Measurements from ENCODE around the gene PLEKHD1. TPM values are rescaled to one million over a fixed set of nuclear protein-coding genes. Genes with fewer than 3 reads are reported as not detected.

PLEKHD1 gene
- total RNA-seq, 2 experiments from 2014 or later = 0.09 to 0.19 TPM

DNA sequence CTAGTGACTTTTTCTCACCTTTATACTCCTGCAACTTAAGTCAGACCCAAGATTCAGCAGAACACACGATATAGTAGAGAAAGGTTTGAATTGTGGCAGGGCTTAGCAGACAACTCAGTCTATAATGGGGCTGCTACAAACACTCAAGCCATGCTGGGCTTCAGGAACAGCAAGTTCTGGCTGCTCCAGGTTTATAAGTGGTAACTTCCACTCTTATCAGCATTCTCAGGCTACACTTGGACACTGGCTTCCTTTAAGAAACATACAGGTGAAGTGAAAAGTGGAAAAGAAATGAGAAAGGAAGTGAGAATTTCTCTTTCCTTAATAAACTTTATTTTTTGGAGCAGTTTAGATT, 21.7 kb downstream of the PLEKHD1 start:
- Histone ChIP-seq H3K4me2 (ENCODE audit: low read length) (no peak overlapping the region), H2AFZ (ENCODE audit: low read length) (no peak overlapping the region), H3K9me3 (ENCODE audit: low read length) (no peaks in the 10 kb centered on the region), H3K4me3 (ENCODE audit: low read depth, low read length, poor library complexity, severe bottlenecking) (no peak overlapping the region), H3K79me2 (ENCODE audit: insufficient read depth, low read depth, low read length) (no peaks in the 10 kb centered on the region), H3K9me2 (ENCODE audit: insufficient read depth, low read length) (no peaks in the 10 kb centered on the region), H3K27ac (ENCODE audit: low read depth, low read length, poor library complexity, severe bottlenecking) (no peak overlapping the region), H3K4me1 (ENCODE audit: insufficient read depth, low read length, poor library complexity, severe bottlenecking) (no peaks in the 10 kb centered on the region), H3K36me3 (ENCODE audit: insufficient read depth, low read length) (no peaks in the 10 kb centered on the region), H4K20me1 (ENCODE audit: insufficient read depth, low read length) (no peaks in the 10 kb centered on the region)
- CTCF ChIA-PET (ENCODE audit: unreplicated experiment) = no interaction called here
- no TSS peak for BruUV-seq (replicated peaks)
- DNase-seq (ENCODE audit: low spot score) = no peak
- POLR2A ChIA-PET = no interaction called here
- intact Hi-C loops (cut with micrococcal nuclease; ENCODE audit: unreplicated experiment) = no loop called here
- TF ChIP-seq, protein P1, sequence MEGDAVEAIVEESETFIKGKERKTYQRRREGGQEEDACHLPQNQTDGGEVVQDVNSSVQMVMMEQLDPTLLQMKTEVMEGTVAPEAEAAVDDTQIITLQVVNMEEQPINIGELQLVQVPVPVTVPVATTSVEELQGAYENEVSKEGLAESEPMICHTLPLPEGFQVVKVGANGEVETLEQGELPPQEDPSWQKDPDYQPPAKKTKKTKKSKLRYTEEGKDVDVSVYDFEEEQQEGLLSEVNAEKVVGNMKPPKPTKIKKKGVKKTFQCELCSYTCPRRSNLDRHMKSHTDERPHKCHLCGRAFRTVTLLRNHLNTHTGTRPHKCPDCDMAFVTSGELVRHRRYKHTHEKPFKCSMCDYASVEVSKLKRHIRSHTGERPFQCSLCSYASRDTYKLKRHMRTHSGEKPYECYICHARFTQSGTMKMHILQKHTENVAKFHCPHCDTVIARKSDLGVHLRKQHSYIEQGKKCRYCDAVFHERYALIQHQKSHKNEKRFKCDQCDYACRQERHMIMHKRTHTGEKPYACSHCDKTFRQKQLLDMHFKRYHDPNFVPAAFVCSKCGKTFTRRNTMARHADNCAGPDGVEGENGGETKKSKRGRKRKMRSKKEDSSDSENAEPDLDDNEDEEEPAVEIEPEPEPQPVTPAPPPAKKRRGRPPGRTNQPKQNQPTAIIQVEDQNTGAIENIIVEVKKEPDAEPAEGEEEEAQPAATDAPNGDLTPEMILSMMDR (conservative IDR thresholded peaks at IDR 0.05; ENCODE audit: low read length) = no peak
- no peak for TF ChIP-seq EZH2phosphoT487 (IDR thresholded peaks at IDR 0.05; ENCODE audit: borderline replicate concordance, low read depth, low read length)

DNA sequence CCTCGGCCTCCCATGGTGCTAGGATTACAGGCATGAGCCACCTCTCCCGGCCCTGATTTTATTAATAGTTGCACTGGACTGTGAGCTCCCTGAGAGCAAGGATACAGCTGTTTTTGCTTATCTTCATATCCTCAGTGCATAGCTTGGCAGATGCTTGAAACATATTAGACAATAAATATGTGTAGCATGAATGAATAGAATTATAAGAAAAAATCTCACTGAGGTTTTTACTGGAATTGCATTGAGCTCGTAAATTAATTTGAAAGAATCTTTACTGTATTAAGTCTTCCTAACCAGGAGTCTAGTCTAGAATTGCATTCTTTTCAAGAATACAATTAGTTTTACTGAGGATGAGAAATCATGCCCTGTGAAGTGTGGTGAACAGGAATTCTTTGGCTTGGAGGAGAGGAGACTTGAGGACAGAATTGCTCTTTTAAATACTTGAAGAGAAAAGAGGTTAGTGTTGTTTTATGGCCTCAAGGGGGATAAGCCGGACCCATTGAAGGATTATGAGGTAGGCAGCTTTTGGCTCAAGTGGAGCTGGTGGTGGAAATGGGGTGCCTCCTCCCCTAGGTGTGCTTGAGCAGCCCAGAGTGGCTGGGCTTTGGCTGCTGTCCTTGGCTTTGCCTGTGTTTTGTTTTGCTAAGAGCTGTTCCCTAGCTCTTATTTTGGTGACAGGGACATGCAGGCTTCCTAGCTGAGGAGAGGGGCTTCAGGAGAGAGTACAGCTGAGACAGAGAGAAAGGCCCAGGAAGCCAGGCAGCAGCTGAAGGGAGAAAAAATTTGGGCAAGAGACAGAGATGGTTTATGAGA, 34.0 kb downstream of the PLEKHD1 start:
- ChIA-PET CTCF (ENCODE audit: unreplicated experiment) (no interaction called here), POLR2A (no interaction called here)
- Histone ChIP-seq H4K20me1 (ENCODE audit: insufficient read depth, low read length) (no peaks in the 10 kb centered on the region), H3K79me2 (ENCODE audit: insufficient read depth, low read depth, low read length) (no peaks in the 10 kb centered on the region), H3K4me3 (ENCODE audit: low read depth, low read length, poor library complexity, severe bottlenecking) (no peak overlapping the region), H3K4me2 (ENCODE audit: low read length) (no peak overlapping the region), H3K27ac (ENCODE audit: low read depth, low read length, poor library complexity, severe bottlenecking) (no peak overlapping the region), H3K4me1 (ENCODE audit: insufficient read depth, low read length, poor library complexity, severe bottlenecking) (no peaks in the 10 kb centered on the region), H3K36me3 (ENCODE audit: insufficient read depth, low read length) (no peaks in the 10 kb centered on the region), H3K9me2 (ENCODE audit: insufficient read depth, low read length) (no peaks in the 10 kb centered on the region), H2AFZ (ENCODE audit: low read length) (no peak overlapping the region), H3K9me3 (ENCODE audit: low read length) (no peaks in the 10 kb centered on the region)
- no peak for DNase-seq (ENCODE audit: low spot score)
- intact Hi-C loops (cut with micrococcal nuclease; ENCODE audit: unreplicated experiment) = no loop called here
- no TSS peak for BruUV-seq (replicated peaks)
- no peak for TF ChIP-seq EZH2phosphoT487 (IDR thresholded peaks at IDR 0.05; ENCODE audit: borderline replicate concordance, low read depth, low read length)
- TF ChIP-seq, protein P1 (conservative IDR thresholded peaks at IDR 0.05; ENCODE audit: low read length) = no peak

All from OCI-LY7 (cell line).